Inferior parietal cortex (tissue), 1 donor: ENCODE measurements around the gene ZNG1C.
"Not testable (repeated sequence)": the region's sequence is repeated elsewhere in the genome, so short reads cannot be mapped to it uniquely, and the experiment has no call there.

Experiments
- DNase-seq: peaks from one replicate; pipeline ENCODE4 v3.0.0-alpha.2; 2016; ENCODE audit errors: extremely low spot score

The ZNG1C gene

DNA sequence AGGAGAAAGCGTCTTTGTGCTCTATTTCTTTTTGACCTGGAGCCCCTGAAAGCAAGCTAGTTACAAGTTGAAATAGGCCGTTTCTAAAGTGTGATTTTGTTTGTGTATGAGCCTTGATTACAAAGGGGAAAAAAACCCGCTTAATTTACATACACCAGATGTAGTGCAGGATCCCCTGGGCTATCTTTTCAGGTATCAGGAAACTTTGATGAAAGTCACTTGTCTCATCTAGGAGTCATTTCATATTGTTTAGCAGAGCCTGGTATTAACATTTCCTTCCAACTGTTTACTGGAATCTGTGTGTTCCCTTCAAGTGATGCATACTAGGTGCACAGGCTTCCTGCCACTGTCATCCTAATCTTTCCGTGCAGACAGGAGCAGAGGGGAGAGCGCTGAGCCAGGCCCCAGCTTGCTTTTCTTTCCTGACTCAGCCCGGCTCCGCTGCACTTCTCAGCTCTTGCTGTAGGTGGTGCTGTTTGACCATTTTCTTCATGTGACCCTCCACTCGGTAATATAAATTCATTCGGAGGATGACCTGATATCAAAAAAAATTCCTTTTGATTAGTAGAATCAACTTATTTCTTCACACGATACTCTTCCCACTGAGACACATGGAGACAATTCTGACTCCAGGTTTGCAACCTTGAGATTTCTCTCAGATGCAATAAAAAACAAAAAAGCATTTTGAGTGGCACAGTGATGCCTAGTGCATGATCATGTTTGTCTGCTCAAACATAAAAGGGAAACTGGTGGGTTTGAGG is 100.7 kb downstream of the ZNG1C start:
- DNase-seq, result not testable (repeated sequence)

DNA sequence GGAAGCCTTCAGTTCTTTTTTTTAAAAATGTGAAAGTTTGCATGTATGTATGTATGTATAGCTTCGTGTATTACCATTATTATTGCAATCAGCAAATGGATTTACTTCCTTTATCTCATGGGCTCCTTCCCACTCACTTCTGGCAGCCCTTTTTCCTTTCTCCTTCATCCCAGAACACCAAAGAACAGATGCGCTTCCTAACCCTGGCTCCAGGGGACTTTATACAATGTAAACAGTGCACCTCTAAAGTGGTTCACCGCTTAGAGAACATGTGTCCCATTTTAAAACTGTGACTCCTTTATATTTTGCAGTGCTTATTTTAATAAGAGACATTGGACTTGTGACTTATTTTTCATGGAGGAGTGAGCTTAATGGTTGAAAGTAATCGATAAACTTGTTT is 101.5 kb downstream of the ZNG1C start:
- DNase-seq, result not testable (repeated sequence)

GRCh38 chr9:68343992-68344391 is 102.2 kb downstream of the ZNG1C start:
- not testable (repeated sequence) for DNase-seq
